Measurements from ENCODE around the gene RBM3. TPM values are rescaled to one million over a fixed set of nuclear protein-coding genes. Genes with fewer than 3 reads are reported as not detected.

RBM3 gene
- total and polyA plus RNA-seq, 2 donors (not counting 1 experiment from before 2014, with no cell fraction given): 200 to 291 TPM

- Mint-ChIP-seq H3K27me3 (no peaks in the 10 kb centered on the region), H3K4me3 (peak overlapping the region; percentile 91), H3K27ac (peak overlapping the region; percentile 97), H3K9me3 (ENCODE audit: insufficient read depth) (no peaks in the 10 kb centered on the region), H3K4me1 (peaks cover 20% of the 10 kb centered on the region)
- ChIA-PET CTCF (interaction anchor here (0.7 to 2.5 kb wide), 3 partner anchors 11 to 1364 kb away, joined by 3 to 11 read pairs (median 3); no protein-coding TSS in a partner anchor), POLR2A (interaction anchor here (0.6 to 2.9 kb wide), 15 partner anchors 17 to 888 kb away, joined by 3 to 20 read pairs (median 5); partner anchors contain the start of genes EBP, ELK1, FTSJ1 and GRIPAP1)
- Histone ChIP-seq H3K9ac (ENCODE audit: low read length) (peak overlapping the region; percentile 15), H3K27ac (ENCODE audit: low read length in 2 of 2) (peak overlapping the region; percentile 94 to 97), H3K27me3 (replicated peaks in 1 of 4; ENCODE audit: control extremely low read depth in 1 of 4, control insufficient read depth in 3 of 4, insufficient read depth in 4 of 4, low read length in 3 of 4) (no peaks in the 10 kb centered on the region), H2AFZ (ENCODE audit: insufficient read depth, low read depth, low read length, poor library complexity, severe bottlenecking) (peak overlapping the region; percentile 46), H3K4me3 (ENCODE audit: control extremely low read depth in 1 of 5, extremely low read depth in 1 of 5, insufficient read depth in 1 of 5, low read depth in 2 of 5, low read length in 4 of 5) (peak overlapping the region in 3 of 5 experiments; percentile 17 to 44 (median 36)), H3K36me3 (replicated peaks in 1 of 2; ENCODE audit: control extremely low read depth in 1 of 2, control insufficient read depth in 1 of 2, extremely low read depth in 1 of 2, insufficient read depth in 2 of 2, low read length in 1 of 2) (peaks cover 0 to 6% of the 10 kb centered on the region in 2 experiments), H4K20me1 (ENCODE audit: control insufficient read depth, insufficient read depth, low read length, poor library complexity, severe bottlenecking) (no peaks in the 10 kb centered on the region), H3K79me2 (ENCODE audit: control insufficient read depth, insufficient read depth, low read length) (peaks cover 19% of the 10 kb centered on the region), H3K9me3 (ENCODE audit: control extremely low read depth in 1 of 3, control insufficient read depth in 2 of 3, insufficient read depth in 1 of 3, low read length in 2 of 3) (no peaks in the 10 kb centered on the region), H3K4me1 (ENCODE audit: control insufficient read depth in 2 of 2, insufficient read depth in 2 of 2, low read length in 2 of 2) (peaks cover 10 to 18% of the 10 kb centered on the region in 2 donors), H3K4me2 (replicated peaks; ENCODE audit: low read depth, low read length, poor library complexity, severe bottlenecking) (peak overlapping the region; percentile 81)
- no peak for TF ChIP-seq EZH2 (IDR thresholded peaks at IDR 0.05; ENCODE audit: borderline replicate concordance, insufficient read depth, low read depth, low read length, poor library complexity, severe bottlenecking)
- TF ChIP-seq CTCF (IDR thresholded peaks at IDR 0.05): no peak
- intact Hi-C loops (cut with micrococcal nuclease): loop anchor here (1.0 kb wide), 6 partner anchors 17 to 158 kb away; partner anchors contain the start of genes EBP, PORCN, RBM3 and SUV39H1
- no peak for DNase-seq
- 78% methylated on average over 11 of the region's 23 CpGs for WGBS (ENCODE audit: insufficient coverage)
- ATAC-seq (ENCODE audit: low read depth): no peak
These were observed 35.5 kb upstream of the RBM3 start for GRCh38 chrX:48538641-48539344.

All from B cell (primary cell).